ENCODE data around the gene NEIL1. TPM values are rescaled to one million over a fixed set of nuclear protein-coding genes. Genes with fewer than 3 reads are reported as not detected.

The NEIL1 gene
- total RNA-seq, 1 donor, result 19.3 TPM

GRCh38 chr15:75359537-75360250 is 12.9 kb downstream of the NEIL1 start:
- Histone ChIP-seq H3K9me3 (ENCODE audit: low read depth, low read length) (no peaks in the 10 kb centered on the region), H3K4me3 (ENCODE audit: low read length) (no peak overlapping the region), H3K27me3 (ENCODE audit: insufficient read depth, low read length) (no peaks in the 10 kb centered on the region), H3K4me1 (ENCODE audit: insufficient read depth, low read length) (no peaks in the 10 kb centered on the region)

DNA sequence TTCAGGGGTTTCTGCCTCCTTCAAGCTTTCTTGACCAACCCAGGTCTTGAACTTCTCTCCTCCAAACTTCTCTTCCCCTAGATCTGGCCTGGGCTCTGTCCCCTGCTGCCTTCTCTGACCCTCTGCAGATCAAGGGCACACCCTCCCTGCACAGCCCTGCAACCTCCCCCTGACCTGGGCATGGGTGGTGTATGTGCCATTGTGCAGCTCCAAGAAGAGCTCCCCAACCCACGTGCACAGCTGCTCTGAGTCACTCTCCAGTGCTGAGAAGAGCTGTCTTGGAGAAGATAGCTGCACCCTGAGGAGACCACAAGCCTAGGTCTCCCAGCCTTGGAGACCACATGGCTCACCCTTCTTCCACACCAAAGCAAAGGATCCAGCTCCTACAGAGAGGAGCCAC is 13.6 kb downstream of the NEIL1 start:
- no peaks in the 10 kb centered on the region for H3K4me1 ChIP-seq (ENCODE audit: insufficient read depth, low read length)
- no peaks in the 10 kb centered on the region for H3K9me3 ChIP-seq (ENCODE audit: low read depth, low read length)
- H3K27me3 ChIP-seq (ENCODE audit: insufficient read depth, low read length), result no peaks in the 10 kb centered on the region
- H3K4me3 ChIP-seq (ENCODE audit: low read length), result no peak overlapping the region

DNA sequence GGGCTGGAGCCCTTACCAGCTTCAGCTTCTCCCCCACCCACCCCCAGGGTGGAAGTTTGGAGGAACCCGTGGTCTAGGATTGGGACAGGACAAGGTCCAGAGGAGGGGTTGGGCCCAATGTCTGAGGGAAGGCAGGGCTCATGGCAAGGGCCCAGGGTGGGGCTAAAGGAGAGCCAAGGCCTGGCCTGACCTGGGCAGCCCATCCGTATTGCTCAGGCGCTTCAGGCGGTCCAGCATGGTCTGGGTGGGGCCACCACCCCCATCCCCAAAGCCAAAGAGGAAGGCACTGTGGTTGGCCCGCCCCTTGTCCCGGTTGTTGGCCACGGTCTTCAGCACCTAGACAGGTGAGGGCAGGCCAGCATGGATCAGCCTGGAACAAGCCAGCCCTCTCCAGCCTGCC is 14.0 kb downstream of the NEIL1 start:
- no peaks in the 10 kb centered on the region for H3K4me1 ChIP-seq (ENCODE audit: insufficient read depth, low read length)
- H3K27me3 ChIP-seq (ENCODE audit: insufficient read depth, low read length), result no peaks in the 10 kb centered on the region
- H3K4me3 ChIP-seq (ENCODE audit: low read length), result no peak overlapping the region

DNA sequence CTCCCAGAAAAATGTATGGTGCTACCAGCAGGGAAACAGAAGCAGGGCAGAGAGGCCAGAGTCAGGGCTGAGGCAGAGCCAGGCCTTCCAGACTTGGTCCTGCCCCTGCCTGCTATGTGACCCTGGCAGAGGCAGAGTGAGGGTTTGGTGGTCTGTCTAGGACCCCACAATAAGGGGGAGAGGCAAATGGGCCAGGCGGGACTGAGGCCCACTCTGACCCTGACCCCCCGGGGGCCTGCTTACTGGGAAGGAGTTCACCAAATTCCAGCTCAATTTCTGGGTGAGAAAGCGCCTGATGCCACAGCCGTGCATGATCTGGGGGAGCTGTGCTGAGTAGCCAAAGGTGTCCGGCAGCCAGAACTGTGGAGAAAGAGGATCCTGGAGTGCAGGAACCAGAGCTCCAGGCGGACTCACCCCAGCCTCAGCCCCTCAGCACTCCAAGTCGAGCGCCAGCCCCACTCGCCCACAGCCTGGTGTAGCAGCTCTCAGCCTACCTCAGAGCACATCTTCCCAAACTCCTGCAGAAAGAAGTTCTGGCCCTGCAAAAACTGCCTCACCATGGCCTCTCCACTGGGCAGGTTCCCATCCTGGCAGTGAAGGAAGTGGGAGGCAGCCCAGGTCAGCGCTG is 14.6 kb downstream of the NEIL1 start:
- H3K4me3 ChIP-seq (ENCODE audit: low read length), result no peak overlapping the region
- H3K27me3 ChIP-seq (ENCODE audit: insufficient read depth, low read length), result no peaks in the 10 kb centered on the region
- H3K9me3 ChIP-seq (ENCODE audit: low read depth, low read length), result no peaks in the 10 kb centered on the region
- H3K4me1 ChIP-seq (ENCODE audit: insufficient read depth, low read length), result no peaks in the 10 kb centered on the region

More for the DNA sequence above, 14.0 kb downstream of the NEIL1 start:
- H3K9me3 ChIP-seq (ENCODE audit: low read depth, low read length), result no peaks in the 10 kb centered on the region

DNA sequence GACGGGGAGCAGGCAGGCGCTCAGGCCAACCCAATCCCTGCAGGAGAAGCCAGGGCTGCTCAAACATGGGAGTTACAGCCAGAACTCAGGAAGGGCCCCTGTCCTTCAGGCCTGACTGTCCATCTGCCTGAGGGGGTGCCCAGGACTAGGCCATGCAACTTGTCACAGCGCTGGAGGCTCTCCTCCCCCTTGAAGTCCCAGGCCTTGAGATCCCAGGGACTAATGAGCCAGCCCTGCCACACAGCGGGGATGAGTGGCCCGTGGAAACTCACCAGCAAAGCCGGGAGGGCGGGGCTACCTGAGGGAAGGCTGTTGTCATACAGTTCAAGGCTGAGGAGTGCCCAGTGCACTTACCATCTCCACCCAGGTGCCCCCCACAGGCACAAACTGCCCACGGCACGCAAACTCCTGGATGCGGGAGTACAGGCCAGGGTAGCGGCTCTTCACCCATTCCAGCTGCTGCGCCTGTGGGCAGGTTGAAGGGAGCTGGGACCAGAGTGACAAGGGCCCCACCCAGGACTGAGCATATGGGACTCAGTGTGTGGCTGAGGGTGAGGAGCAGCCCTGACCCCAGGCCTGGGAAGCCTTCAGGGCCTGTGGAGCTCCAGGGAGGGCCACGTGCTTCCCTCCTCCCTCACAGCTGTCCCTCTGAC is 15.3 kb downstream of the NEIL1 start:
- no peaks in the 10 kb centered on the region for H3K27me3 ChIP-seq (ENCODE audit: insufficient read depth, low read length)
- H3K9me3 ChIP-seq (ENCODE audit: low read depth, low read length), result no peaks in the 10 kb centered on the region
- peaks cover under 1% of the 10 kb centered on the region for H3K4me1 ChIP-seq (ENCODE audit: insufficient read depth, low read length)
- no peak overlapping the region for H3K4me3 ChIP-seq (ENCODE audit: low read length)

- Histone ChIP-seq H3K9me3 (ENCODE audit: low read depth, low read length) (no peaks in the 10 kb centered on the region), H3K4me3 (ENCODE audit: low read length) (no peak overlapping the region), H3K4me1 (ENCODE audit: insufficient read depth, low read length) (peaks cover 7% of the 10 kb centered on the region), H3K27me3 (ENCODE audit: insufficient read depth, low read length) (no peaks in the 10 kb centered on the region)
These were observed 15.9 kb downstream of the NEIL1 start for GRCh38 chr15:75362642-75363249.

- H3K27me3 ChIP-seq (ENCODE audit: insufficient read depth, low read length), result no peaks in the 10 kb centered on the region
- H3K4me3 ChIP-seq (ENCODE audit: low read length), result no peak overlapping the region
- H3K9me3 ChIP-seq (ENCODE audit: low read depth, low read length), result no peaks in the 10 kb centered on the region
- H3K4me1 ChIP-seq (ENCODE audit: insufficient read depth, low read length), result peaks cover 9% of the 10 kb centered on the region
These were observed 16.9 kb downstream of the NEIL1 start for GRCh38 chr15:75363786-75364185.

- no peaks in the 10 kb centered on the region for H3K9me3 ChIP-seq (ENCODE audit: low read depth, low read length)
- H3K4me1 ChIP-seq (ENCODE audit: insufficient read depth, low read length), result peaks cover 20% of the 10 kb centered on the region
- no peaks in the 10 kb centered on the region for H3K27me3 ChIP-seq (ENCODE audit: insufficient read depth, low read length)
- no peak overlapping the region for H3K4me3 ChIP-seq (ENCODE audit: low read length)
These were observed 18.0 kb downstream of the NEIL1 start for GRCh38 chr15:75364881-75365280.

GRCh38 chr15:75366163-75366562 is 19.3 kb downstream of the NEIL1 start:
- H3K27me3 ChIP-seq (ENCODE audit: insufficient read depth, low read length), result no peaks in the 10 kb centered on the region
- no peak overlapping the region for H3K4me3 ChIP-seq (ENCODE audit: low read length)
- no peaks in the 10 kb centered on the region for H3K9me3 ChIP-seq (ENCODE audit: low read depth, low read length)
- peaks cover 21% of the 10 kb centered on the region for H3K4me1 ChIP-seq (ENCODE audit: insufficient read depth, low read length)

- peaks cover 21% of the 10 kb centered on the region for H3K4me1 ChIP-seq (ENCODE audit: insufficient read depth, low read length)
- H3K27me3 ChIP-seq (ENCODE audit: insufficient read depth, low read length), result no peaks in the 10 kb centered on the region
- no peak overlapping the region for H3K4me3 ChIP-seq (ENCODE audit: low read length)
- H3K9me3 ChIP-seq (ENCODE audit: low read depth, low read length), result no peaks in the 10 kb centered on the region
These were observed 20.2 kb downstream of the NEIL1 start for GRCh38 chr15:75367006-75367405.

DNA sequence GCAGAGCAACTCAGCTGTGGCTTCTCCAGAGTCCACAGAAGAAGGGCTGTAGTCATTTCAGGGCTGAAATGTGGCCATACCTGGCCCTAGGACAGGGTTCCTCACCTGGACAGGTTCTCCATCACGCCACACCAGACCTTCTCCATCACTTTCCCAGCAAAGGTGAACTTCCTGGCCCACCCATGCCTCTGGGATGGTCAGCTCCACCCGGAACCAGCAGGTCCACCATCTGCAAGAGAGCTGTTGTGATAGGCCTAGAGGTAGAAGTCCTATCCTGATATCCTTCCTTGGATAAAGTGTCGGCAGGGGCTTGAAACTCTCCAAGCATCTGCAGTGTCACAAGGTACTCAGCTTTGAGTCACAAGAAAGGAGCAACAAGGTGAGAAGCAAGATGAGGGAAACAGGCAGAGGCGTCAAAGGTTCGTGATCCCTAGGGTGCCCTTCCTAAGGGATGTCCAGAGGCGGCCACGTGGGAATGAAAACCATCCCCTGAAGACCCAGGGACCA is 20.6 kb downstream of the NEIL1 start:
- peaks cover 21% of the 10 kb centered on the region for H3K4me1 ChIP-seq (ENCODE audit: insufficient read depth, low read length)
- peak overlapping the region; percentile 83 for H3K4me3 ChIP-seq (ENCODE audit: low read length)
- no peaks in the 10 kb centered on the region for H3K9me3 ChIP-seq (ENCODE audit: low read depth, low read length)
- H3K27me3 ChIP-seq (ENCODE audit: insufficient read depth, low read length), result no peaks in the 10 kb centered on the region

DNA sequence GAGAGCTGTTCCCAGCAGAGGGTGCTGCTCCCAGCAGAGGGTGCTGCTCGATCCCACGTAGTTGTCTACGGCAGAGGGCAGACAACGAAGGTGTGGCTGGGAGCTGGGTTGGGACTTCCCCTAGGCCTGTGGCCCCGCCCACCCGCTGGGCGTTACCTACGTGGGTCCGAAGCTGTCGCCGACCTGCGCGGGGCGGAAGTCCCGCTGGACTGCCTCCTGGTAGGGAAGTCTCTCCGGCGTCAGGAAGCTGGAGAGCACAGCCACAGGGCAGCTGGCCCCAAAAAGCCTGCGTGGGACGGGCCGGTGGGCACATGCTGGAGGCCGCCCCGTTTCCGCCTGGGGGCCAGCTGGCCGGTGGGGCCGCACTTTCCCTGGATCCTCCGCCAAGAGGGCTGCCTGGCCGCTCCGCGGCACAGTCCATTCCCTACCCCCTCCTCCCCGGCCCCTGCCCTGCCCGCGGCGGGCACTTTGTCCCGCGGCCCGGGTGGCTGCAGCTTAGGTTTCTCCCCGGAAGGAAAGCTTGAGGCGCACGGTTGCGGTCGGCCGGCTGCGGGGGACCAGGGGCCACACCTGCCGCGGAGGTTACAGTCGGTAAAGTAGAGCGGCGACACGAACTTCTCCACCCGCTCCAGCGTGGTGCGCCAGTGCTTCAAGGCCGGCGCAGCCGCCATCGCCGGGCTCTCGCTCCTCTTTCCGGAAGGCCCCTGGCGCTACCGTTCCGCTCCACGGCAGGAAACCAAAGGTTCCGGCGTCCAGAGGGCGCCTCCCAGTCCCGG is 21.3 kb downstream of the NEIL1 start, which contains the start of gene MAN2C1:
Gene MAN2C1, minus strand, starts transcription at position 695 of the 776 bp plus-strand sequence. Its CDS starts 24 bp downstream, at position 671.
- Histone ChIP-seq H3K27me3 (ENCODE audit: insufficient read depth, low read length) (no peaks in the 10 kb centered on the region), H3K9me3 (ENCODE audit: low read depth, low read length) (no peaks in the 10 kb centered on the region), H3K4me3 (ENCODE audit: low read length) (peak within 1 kb of the TSS; percentile 83), H3K4me1 (ENCODE audit: insufficient read depth, low read length) (peaks cover 21% of the 10 kb centered on the region)

- Histone ChIP-seq H3K27me3 (ENCODE audit: insufficient read depth, low read length) (no peaks in the 10 kb centered on the region), H3K9me3 (ENCODE audit: low read depth, low read length) (no peaks in the 10 kb centered on the region), H3K4me1 (ENCODE audit: insufficient read depth, low read length) (peaks cover 21% of the 10 kb centered on the region), H3K4me3 (ENCODE audit: low read length) (peak overlapping the region; percentile 83)
These were observed 21.9 kb downstream of the NEIL1 start for GRCh38 chr15:75368689-75369239.

DNA sequence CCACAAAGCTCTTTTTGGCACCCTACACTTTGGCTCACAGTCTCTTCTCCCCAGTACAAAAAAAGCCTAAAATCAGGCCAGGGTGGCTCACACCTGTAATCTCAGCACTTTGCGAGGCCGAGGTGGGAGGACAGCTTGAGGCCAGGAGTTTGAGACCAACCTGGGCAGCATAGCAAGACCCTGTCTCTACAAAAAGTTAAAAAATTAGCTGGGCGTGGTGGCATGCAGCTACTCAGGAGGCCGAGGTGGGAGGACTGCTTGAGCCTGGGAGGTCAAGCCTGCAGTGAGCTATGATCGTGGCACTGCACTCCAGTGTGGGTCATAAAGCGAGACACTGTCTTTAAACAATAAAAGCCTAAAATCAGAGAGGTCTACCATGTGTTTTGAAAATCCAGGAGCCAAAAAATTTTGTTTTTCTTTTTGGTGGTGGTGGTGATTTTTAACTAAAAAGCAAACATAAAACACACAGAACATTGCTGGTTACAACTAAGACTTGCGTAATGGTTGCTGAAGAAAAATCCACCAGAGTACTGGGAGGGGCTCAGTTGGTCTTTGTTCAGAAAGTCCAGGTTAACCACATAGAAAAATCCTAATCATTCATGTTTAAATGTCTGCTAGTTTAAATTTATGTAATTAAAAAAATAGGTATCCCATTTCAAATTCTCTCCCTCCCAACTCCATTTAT is 23.2 kb downstream of the NEIL1 start:
- no peak overlapping the region for H3K4me3 ChIP-seq (ENCODE audit: low read length)
- no peaks in the 10 kb centered on the region for H3K9me3 ChIP-seq (ENCODE audit: low read depth, low read length)
- H3K27me3 ChIP-seq (ENCODE audit: insufficient read depth, low read length), result no peaks in the 10 kb centered on the region

More for the DNA sequence above, 23.2 kb downstream of the NEIL1 start:
- peaks cover 21% of the 10 kb centered on the region for H3K4me1 ChIP-seq (ENCODE audit: insufficient read depth, low read length)

Measured in mononuclear cell (primary cell).